ENCODE results near the gene MASP1.
A peak's percentile ranks its signal among the peaks of the same experiment; 100 is the strongest.

MASP1 gene

DNA sequence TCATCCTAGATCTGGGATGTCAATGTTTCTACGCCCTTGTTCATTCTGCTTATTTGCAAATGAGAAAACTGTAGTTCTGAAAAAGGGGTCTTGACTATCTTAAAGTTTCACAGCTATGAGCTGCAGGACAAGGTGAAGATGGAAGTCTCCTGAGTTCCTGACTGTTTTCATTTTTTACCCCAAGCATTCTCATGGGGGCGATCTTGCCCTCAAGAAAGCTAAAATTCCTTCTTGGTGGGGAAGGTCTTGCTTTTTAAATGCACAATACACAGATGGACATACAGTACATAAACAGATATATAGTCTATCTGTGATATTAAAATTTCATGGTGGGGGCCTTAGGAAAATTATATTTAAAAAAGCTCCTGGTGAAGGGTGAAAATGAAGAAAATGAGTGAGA is 32.4 kb downstream of the MASP1 start:
- Histone ChIP-seq H3K36me3 (no peaks in the 10 kb centered on the region), H3K27me3 (no peaks in the 10 kb centered on the region), H3K9me3 (replicated peaks in 1 of 11) (no peaks in the 10 kb centered on the region; a peak in 1 of 22 replicates), H3K9ac (no peak overlapping the region), H3K4me3 (no peak overlapping the region), H4K20me1 (no peaks in the 10 kb centered on the region), H3K27ac (no peak overlapping the region), H3K4me2 (no peak overlapping the region), H3K4me1 (peaks cover 0 to 10% (median 6%) of the 10 kb centered on the region in 10 experiments; a peak in 8 of 20 replicates)
- no peak for TF ChIP-seq Cebpa-rat (IDR thresholded peaks at IDR 0.05)

DNA sequence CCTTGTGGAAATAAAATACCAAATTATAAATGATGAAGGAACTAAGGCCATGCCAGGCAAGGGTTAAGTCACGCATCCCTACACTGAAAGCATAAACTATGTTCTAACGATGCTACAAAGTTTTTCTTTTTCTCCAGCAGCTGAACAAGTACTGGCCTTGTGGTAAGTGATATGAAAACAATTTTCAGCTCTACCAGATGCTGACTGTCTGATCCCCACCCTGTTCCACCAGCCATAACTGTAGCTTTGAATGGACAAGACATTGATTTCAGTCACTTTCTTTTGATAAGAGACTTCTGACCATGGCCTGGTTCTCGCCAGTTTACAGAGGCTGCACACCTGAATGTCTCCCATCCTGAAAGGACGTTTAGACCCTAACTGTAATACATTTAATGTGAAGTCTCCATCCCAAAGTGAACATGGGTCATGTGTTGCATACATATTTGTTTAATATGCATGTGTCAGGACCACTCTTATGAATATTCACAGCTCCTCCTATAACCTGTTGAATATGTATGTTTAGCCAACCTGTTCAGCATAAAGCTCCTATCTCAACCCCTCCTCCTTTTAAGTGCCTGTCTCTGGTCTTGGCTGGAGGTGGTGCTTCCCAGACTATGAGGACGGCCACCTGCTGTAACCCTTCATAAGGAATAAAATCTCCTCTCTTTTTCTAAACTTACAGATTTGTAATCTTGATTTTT is 33.4 kb downstream of the MASP1 start:
- no peak overlapping the region for H3K4me2 ChIP-seq
- no peak overlapping the region for H3K27ac ChIP-seq
- H4K20me1 ChIP-seq: no peaks in the 10 kb centered on the region
- peaks cover 0 to 10% (median 6%) of the 10 kb centered on the region in 10 experiments; a peak in 8 of 20 replicates for H3K4me1 ChIP-seq
- no peaks in the 10 kb centered on the region for H3K36me3 ChIP-seq
- H3K9ac ChIP-seq: no peak overlapping the region
- no peak for TF ChIP-seq Cebpa-rat (IDR thresholded peaks at IDR 0.05)
- H3K27me3 ChIP-seq: no peaks in the 10 kb centered on the region
- no peaks in the 10 kb centered on the region; a peak in 1 of 22 replicates for H3K9me3 ChIP-seq (replicated peaks in 1 of 11)
- no peak overlapping the region for H3K4me3 ChIP-seq

DNA sequence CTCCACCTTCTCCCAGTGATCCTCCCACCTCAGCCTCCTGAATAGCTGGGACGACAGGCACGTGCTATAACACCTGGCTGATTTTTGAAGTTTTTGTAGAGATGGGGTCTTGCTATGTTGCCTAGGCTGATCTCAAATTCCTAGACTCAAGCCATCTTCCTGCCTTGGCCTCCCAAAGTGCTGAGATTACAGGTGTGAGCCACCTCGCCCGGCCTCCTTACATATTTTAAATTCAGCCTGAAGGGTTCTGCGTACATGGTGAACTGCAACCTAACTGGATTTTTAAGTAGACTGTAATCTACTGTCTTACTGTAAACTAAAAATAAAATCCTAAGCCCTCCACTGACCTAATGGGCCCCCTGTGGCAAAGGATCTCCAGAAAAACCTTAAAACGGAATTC is 34.1 kb downstream of the MASP1 start:
- no peak for TF ChIP-seq Cebpa-rat (IDR thresholded peaks at IDR 0.05)
- Histone ChIP-seq H3K9ac (no peak overlapping the region), H3K4me1 (peaks cover 0 to 10% (median 6%) of the 10 kb centered on the region in 10 experiments; a peak in 8 of 20 replicates), H3K27me3 (no peaks in the 10 kb centered on the region), H4K20me1 (no peaks in the 10 kb centered on the region), H3K4me2 (no peak overlapping the region), H3K36me3 (no peaks in the 10 kb centered on the region), H3K9me3 (replicated peaks in 1 of 11) (no peaks in the 10 kb centered on the region; a peak in 1 of 22 replicates), H3K27ac (no peak overlapping the region), H3K4me3 (no peak overlapping the region)

DNA sequence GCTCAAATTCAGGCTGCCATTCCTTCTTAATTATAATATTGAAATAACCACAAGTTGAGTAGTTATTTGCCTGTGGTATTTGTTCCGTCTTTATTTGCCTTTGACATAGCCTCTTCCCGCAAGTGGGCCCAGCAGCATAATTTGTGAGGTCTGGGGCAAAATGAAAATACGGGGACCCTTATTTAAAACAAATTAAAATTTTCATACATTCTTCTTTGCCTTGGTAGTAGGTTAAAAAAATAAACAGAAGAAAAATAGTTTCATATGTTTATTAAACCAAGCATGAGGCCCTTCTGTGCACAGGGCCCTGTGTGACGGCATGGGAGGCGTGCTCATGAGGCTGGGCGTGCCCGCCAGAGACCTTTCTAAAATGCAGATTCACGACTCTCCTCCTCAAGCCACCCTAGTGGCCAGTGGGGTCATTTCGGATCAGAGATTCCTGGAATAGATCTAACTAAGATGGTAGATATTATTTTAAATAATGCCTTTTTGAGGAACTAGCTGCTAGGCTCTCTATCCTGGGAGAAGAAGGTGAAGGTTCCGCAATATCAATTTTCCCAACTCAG is 35.4 kb downstream of the MASP1 start:
- Histone ChIP-seq H3K9me3 (replicated peaks in 1 of 11) (no peaks in the 10 kb centered on the region; a peak in 1 of 22 replicates), H3K4me3 (no peak overlapping the region), H3K27ac (no peak overlapping the region), H3K27me3 (no peaks in the 10 kb centered on the region), H3K36me3 (no peaks in the 10 kb centered on the region), H3K9ac (no peak overlapping the region), H3K4me2 (no peak overlapping the region), H4K20me1 (no peaks in the 10 kb centered on the region), H3K4me1 (peaks cover 0 to 10% (median 6%) of the 10 kb centered on the region in 10 experiments; a peak in 8 of 20 replicates)
- no peak for TF ChIP-seq Cebpa-rat (IDR thresholded peaks at IDR 0.05)

DNA sequence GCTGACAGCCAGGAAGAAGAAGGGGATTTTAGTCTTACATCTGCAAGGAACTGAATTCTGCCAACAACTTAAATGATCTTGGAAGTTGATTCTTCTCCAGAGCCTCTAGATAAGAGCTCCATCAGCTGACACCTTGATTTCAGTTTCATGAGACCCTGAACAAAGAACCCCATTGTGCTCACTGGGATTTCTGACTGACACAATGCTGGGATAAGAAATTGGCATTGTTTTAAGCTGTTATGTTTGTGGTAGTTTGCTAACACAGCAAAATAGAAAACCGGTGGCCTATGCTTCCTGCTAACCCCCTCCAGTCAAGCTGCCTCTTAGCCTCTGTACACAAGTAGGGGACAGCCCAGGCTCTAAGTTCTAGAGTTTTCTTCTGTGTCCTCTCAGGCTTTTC is 36.2 kb downstream of the MASP1 start:
- Histone ChIP-seq H3K36me3 (no peaks in the 10 kb centered on the region), H3K4me2 (peak overlapping the region in 4 of 11 experiments; percentile 3 to 33 (median 6); a peak in 4 of 22 replicates), H3K4me1 (peaks cover 0 to 10% (median 6%) of the 10 kb centered on the region in 10 experiments; a peak in 8 of 20 replicates), H4K20me1 (no peaks in the 10 kb centered on the region), H3K27ac (no peak overlapping the region), H3K9me3 (replicated peaks in 1 of 11) (no peaks in the 10 kb centered on the region; a peak in 1 of 22 replicates), H3K27me3 (no peaks in the 10 kb centered on the region), H3K4me3 (no peak overlapping the region), H3K9ac (no peak overlapping the region)
- no peak for TF ChIP-seq Cebpa-rat (IDR thresholded peaks at IDR 0.05)

DNA sequence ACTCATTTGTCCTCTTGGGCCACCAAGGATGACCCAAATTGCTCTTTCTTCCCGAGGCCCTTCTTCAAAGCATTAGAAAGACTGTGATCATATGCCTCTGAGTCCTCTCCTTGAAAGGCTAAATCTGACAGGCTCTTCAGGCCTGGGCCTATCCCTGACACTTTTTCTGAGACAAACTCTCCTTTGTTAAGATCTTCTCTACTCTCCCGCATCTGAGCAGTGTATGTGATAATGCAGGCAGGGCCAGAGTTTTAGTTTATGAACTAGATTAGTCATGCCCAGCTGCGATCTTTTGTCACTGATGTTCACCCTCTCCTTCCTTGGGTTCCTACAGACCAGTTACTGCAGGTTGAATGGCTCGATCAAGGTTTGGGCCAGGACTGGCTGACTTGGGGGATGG is 39.2 kb downstream of the MASP1 start:
- TF ChIP-seq Cebpa-rat (IDR thresholded peaks at IDR 0.05): no peak

DNA sequence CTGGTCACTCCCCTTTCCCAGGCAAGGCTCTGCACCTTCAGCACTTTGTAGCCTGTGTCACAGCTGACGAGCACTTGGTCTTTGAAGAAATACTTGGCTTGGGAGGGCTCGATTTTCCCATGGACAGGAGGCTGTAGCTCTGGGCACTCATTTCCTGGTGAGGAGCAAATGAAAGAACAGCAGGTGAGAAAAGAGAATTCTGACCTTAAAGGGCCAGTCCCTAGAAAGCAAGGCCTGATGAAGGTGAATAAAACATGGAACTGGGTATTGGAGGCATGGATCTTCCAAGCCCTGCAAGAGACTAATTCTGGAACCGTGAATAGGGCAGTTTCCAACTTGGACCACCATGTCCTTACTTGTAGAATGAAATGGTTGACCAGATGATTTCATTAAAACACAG is 39.9 kb downstream of the MASP1 start:
- Histone ChIP-seq H3K9me3 (replicated peaks in 1 of 11) (no peaks in the 10 kb centered on the region; a peak in 1 of 22 replicates), H3K27ac (no peak overlapping the region), H4K20me1 (no peaks in the 10 kb centered on the region), H3K4me3 (no peak overlapping the region), H3K4me2 (no peak overlapping the region), H3K36me3 (no peaks in the 10 kb centered on the region), H3K9ac (no peak overlapping the region), H3K27me3 (no peaks in the 10 kb centered on the region), H3K4me1 (peaks cover 12 to 27% (median 19%) of the 10 kb centered on the region in 10 experiments)
- no peak for TF ChIP-seq Cebpa-rat (IDR thresholded peaks at IDR 0.05)

More for the DNA sequence above, 39.2 kb downstream of the MASP1 start:
- no peaks in the 10 kb centered on the region; a peak in 1 of 22 replicates for H3K9me3 ChIP-seq (replicated peaks in 1 of 11)
- H3K9ac ChIP-seq: no peak overlapping the region
- no peaks in the 10 kb centered on the region for H3K27me3 ChIP-seq
- no peaks in the 10 kb centered on the region for H3K36me3 ChIP-seq
- no peaks in the 10 kb centered on the region for H4K20me1 ChIP-seq
- H3K4me3 ChIP-seq: no peak overlapping the region
- H3K27ac ChIP-seq: no peak overlapping the region
- peaks cover 8 to 21% (median 15%) of the 10 kb centered on the region in 10 experiments for H3K4me1 ChIP-seq
- no peak overlapping the region for H3K4me2 ChIP-seq

DNA sequence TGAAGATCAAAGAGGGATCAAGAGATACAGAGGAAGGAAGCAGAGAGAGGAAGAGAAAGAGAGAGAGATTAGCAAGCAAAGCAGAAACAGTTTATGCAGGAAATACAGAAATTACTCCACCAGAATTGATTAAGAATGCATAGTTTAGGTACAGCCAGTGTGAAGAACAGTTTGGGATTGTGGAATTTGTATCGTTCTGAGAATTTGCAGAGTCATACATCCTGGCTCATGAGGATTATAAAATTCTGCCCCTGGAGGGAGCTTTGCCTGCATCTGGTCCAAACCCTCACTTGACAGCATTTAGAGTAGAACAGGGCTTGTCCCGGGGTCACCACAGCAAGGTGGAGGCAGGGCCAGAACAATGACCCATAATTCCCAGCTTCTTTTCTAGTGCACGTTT is 44.1 kb downstream of the MASP1 start:
- Histone ChIP-seq H3K4me3 (no peak overlapping the region), H3K9ac (no peak overlapping the region), H3K27ac (peak overlapping the region in 2 of 11 experiments; percentile 18 to 43; a peak in 1 of 22 replicates), H3K4me2 (peak overlapping the region; percentile 39 to 81 (median 65)), H3K36me3 (no peaks in the 10 kb centered on the region), H3K9me3 (replicated peaks in 1 of 11) (no peaks in the 10 kb centered on the region), H4K20me1 (no peaks in the 10 kb centered on the region), H3K4me1 (peaks cover 10 to 18% (median 14%) of the 10 kb centered on the region in 10 experiments), H3K27me3 (no peaks in the 10 kb centered on the region)
- no peak for TF ChIP-seq Cebpa-rat (IDR thresholded peaks at IDR 0.05)

DNA sequence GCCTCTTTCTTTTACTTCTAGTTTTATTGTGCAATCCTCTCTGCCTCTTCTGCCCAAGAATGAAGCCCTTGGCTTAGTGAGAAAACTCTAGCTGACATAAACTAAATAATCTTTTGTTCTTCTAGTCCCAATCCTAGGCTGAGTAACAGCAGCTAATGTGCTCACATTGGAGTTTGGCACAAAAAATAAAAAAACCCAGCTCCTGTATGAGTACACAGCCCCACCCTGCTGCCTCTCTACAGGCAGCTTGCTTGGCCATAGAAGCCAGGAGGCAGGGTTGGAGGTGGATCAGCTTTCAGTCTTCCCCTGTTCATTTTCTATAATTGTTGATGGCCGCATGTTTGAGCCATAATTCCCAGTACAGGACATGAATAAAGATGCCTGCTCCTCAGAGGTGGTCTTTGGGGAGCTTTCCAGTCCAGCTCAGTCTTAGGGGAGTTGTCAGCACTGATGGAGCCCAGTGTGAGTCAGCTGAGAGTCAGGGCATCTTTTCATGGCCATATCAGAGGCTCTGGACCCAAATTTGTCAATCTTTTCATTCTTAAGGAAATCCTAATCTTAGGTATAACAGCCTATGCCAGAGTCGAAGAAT is 47.5 kb downstream of the MASP1 start:
- H3K4me2 ChIP-seq: no peak overlapping the region
- peaks cover 10 to 18% (median 14%) of the 10 kb centered on the region in 10 experiments for H3K4me1 ChIP-seq
- no peaks in the 10 kb centered on the region for H3K36me3 ChIP-seq
- TF ChIP-seq Cebpa-rat (IDR thresholded peaks at IDR 0.05): 0 out of 22 replicates have a peak, but pooled peaks of 1 of the 11 experiments have one; percentile 14
- H4K20me1 ChIP-seq: no peaks in the 10 kb centered on the region
- H3K27me3 ChIP-seq: no peaks in the 10 kb centered on the region
- H3K9me3 ChIP-seq (replicated peaks in 1 of 11): peaks cover 7 to 13% (median 10%) of the 10 kb centered on the region in 11 experiments; a peak in 19 of 22 replicates
- H3K9ac ChIP-seq: no peak overlapping the region
- no peak overlapping the region for H3K4me3 ChIP-seq
- H3K27ac ChIP-seq: no peak overlapping the region

Measured in BLaER1 treated with 17β-estradiol and CSF1 and Interleukin-3, amounts not matched to agents 10 nM and 100 nM (cell line).